ENCODE data around the gene KCND2. TPM values are rescaled to one million over a fixed set of nuclear protein-coding genes. Genes with fewer than 3 reads are reported as not detected.
"Not testable (repeated sequence)": the region's sequence is repeated elsewhere in the genome, so short reads cannot be mapped to it uniquely, and the experiment has no call there.

The KCND2 gene
- total RNA-seq, 1 donor from 2014 or later, result 0.13 TPM

DNA sequence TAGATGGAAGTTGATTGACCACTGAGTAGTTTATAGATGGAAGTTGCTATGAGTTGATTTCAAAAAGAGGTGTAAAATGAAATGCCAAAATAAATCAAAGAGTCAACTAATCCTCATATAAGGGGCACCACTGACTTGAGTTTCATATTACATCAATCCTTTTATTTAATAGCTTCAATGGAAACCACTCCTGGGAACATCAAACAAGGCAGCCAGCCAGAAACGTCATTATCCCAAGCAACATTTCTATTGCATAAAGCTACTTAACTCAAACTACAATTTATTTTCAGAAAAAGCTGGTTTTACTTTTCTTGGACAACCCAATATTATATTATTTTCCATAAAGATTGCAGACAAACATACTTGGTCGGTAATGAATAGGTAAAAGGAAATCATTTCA is 422.9 kb downstream of the KCND2 start:
- DNase-seq (ENCODE audit: low read depth in 2 of 2), result no peak

DNA sequence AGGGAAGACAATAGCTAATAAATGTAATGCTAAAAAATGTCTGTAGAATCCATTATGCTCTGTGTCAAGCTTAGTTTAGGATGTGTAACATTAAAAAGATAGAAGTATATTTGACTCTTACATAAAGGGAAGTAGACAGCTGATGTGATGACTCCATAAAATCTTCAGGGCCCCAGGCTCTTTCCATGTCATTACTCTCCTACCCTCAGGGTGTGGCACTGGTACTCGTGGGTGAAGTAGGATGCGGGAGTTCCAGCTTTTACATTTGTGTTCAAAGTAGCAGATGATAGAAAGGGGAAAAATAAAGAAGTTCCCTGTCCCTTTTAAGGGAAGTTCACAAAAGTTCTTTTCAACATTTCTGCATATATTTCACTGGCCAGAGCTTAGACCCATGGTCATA is 427.8 kb downstream of the KCND2 start:
- no peak for DNase-seq (ENCODE audit: low read depth in 2 of 2)

DNA sequence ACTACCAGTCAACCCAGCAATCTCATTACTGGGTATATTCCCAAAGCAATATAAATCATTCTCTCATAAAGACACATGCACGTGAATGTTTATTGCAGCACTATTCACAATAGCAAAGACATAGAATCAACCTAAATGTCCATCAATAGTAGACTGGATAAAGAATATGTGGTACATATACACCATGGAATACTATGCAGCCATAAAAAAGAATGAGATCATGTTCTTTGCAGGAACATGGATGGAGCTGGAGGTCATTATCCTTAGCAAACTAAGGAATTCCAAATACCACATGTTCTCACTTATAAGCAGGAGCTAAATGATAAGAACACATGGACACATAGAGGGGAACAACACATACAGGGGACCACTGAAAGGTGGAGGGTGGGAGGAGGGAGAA is 429.4 kb downstream of the KCND2 start:
- not testable (repeated sequence) for DNase-seq (ENCODE audit: low read depth in 2 of 2)

DNA sequence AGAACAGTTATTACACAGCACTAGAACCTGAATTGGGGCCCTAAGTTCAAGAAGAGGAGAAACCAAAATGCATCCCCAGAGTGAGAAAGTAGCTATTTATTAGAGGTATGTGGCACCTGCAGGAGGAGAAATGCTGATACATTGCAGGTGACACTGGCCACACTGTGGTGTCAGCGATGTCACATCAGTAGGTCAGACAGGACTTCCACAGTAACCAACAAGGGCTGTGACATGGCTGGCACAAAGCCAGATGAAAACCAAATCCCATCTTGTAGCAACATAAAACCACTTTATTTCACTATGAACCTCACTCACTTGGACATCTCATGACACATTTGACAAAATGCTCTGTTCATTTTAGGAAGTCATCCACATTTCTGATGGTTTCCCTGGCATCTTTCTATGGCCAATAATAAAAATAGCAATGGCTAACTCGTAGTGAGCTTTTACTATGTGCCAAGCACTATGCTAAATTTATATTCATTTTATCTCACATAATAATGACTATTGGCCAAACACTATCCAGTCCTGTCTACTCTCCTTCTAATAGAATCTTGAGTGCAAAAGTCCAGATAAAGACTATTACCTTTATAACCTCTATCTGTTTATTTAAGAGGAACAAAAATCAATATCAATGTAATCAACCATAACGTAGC is 430.7 kb downstream of the KCND2 start:
- DNase-seq (ENCODE audit: low read depth in 2 of 2), result no peak

DNA sequence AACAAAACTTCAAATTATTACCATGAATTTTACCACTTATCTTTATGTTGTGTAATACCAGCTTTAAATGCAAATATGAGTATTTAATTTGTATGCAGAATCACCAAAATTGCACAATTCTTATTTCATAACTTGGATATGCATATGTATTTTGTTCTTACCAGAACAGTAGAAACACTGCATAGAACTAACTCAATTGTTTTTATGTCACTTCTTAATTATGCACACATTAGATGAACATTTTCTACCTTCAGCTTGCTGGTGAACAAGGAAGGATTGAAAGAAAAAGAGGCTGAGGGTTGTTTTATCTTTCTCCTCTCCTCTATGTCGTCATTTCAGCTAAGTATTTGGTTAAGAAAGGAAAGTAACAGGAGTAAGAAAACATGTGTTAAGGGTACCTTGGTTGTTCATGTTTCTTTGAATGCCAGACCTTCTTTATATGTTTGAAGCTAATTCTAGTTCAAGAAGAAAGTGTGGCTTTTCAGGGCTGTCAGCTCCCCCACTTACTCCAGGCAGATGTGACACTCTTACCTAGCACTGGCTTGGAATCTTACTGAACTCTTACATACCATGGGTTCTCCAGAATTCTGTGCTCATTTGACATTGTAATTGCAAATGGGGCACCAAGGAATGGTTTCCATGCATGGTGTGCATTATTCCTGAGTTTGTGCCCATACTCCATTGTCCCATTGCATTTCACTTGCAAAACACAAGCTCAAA is 436.4 kb downstream of the KCND2 start:
- no peak for DNase-seq (ENCODE audit: low read depth in 2 of 2)

DNA sequence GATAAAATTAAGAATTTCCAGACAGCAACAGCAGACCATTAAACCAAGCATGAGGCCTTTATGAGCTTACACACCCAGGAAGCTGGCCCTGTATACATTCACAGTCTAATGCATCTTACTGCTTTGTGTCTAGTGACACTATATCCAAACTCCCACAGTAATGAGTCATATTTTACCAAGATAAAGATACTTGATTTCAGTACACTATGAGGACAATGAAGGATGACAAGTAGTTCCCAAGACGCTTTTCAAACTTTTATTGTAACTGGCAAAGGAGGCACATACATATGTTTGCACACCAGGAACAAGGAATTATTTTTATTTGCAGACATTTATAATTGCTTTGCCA is 437.0 kb downstream of the KCND2 start:
- DNase-seq (ENCODE audit: low read depth in 2 of 2), result no peak

DNA sequence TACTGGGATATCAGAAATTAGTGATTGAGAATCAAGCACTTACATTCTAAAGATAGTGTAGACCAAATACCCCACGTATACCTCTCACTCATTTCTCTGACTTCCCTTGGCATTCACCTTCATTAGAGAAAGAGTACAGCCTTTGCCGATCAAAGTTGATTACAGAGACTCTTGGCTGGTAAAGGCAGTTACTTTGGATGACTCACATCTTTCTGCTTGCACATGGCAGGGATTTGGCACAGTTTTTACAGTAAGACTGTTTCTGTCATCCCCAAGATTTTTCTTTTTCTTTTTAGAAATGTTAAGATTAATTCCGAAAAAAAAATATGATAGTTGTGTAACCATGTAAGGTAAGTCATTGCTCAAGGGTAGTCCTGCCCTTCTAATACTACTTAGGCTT is 442.0 kb downstream of the KCND2 start:
- DNase-seq (ENCODE audit: low read depth in 2 of 2), result no peak

DNA sequence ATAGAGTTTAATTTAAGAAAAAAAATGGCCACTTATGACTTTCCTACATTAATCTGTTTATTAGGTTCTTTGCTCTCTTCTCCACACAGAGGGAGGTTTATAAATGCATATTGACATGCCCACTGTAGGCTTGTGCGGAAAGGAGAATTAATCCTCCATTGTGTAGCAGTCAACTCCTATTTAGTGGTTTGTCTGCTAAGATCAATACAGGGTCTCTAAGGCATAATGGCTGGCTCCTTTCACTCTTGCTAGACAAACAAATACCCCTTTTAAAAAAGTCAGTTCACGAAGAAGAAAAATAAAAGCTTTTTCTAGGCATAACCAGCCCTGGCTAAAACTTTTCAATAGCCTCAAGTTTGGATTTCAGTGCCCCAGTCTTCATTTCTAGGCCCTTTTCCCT is 443.3 kb downstream of the KCND2 start:
- DNase-seq (ENCODE audit: low read depth in 2 of 2), result no peak

DNA sequence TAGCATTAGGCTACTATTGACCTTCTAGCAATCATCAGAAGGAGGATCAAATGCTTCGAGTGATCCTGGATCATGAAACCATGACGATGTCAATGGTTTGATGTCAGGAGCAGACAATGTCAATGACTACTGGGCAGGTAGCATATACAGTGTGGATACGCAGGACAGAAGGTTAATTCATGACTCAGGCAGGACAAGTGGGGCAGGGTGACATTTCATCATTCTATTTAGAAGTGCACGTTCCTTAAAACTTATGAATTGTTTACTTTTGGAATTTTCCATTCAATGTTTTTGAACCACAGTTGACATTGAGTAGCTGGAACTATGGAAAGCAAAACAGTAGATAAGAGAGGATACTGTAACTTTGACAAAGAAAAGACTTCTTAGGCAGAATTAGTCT is 444.2 kb downstream of the KCND2 start:
- no peak for DNase-seq (ENCODE audit: low read depth in 2 of 2)

DNA sequence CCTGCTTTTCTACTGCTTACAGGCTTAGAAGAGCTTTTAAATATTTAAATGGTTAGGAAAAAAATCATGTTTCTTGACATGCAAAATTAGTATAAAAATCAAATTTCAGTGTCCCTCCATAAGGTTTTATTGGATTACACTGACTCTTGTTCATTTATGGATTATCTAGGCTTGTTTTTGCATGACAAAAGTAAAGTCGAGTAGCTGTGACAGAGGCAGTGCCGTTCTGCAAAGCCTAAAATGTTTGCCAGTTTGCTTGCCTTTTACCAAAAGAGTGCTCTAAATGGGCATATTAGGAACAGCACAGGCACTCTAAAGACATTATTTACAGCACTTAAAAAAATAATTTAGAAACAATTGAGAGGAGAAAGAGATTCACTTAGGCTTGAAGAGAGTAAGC is 445.4 kb downstream of the KCND2 start:
- DNase-seq (ENCODE audit: low read depth in 2 of 2), result no peak

DNA sequence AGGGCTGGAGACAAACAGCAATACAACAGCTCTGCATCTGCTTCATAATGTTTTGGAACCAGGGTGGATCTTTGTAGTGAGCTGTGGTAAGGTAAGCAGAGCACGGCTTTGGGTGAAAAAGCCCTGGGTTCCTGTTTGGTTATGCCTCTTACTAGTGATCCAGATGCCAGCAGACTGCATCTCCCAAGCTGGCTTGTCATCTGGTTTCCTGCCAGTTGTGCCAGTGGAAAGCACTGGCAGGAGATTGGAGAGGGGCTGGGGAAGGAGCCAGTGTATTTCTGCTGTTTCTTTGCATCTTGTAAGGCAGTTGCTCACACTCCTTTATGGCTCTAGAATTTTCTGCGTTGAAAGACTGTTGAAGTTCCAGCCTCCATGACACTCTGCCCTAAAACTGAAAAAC is 447.3 kb downstream of the KCND2 start:
- DNase-seq (ENCODE audit: low read depth in 2 of 2), result no peak

DNA sequence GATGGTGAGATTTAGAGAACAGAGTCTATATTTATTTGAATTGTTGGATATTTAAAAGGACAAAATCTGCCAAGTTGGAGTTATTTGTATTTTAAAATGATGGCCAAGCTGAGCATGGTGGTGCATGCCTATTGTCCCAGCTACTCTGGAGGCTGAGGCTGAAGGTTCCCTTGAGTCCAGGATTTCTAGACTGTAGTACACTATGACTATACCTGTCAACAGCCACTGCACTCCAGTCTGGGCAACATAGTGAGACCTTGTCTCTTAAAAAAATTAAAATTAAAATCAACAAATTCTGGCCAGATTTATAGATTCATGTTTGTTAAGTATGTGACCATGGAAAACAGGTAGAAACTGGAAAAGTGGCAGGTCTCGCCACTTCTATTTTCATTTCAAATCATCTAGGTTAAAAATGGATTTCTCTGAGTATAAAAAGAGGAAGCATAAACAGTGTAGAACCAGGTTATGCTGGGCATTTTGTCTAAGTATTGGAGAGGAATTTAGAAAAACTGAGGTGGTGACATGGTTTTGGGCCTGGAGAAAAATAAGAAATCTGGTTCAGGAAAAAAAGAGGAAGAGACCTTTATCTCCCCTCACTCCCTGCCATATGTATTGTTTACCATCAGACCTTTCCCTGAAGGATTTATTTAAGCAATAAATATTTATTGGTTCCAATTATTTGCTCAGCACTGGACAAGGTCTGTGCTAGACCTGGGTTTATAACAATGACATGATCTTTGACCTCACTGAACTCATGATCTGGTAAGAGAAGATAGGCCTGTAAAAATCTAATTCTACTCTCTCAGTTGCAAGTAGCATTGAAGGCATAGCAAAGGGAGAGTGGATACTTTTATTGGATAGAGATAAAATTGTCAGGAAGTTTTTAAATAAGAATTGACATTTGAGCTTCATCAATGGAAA is 450.8 kb downstream of the KCND2 start:
- no peak for DNase-seq (ENCODE audit: low read depth in 2 of 2)

DNA sequence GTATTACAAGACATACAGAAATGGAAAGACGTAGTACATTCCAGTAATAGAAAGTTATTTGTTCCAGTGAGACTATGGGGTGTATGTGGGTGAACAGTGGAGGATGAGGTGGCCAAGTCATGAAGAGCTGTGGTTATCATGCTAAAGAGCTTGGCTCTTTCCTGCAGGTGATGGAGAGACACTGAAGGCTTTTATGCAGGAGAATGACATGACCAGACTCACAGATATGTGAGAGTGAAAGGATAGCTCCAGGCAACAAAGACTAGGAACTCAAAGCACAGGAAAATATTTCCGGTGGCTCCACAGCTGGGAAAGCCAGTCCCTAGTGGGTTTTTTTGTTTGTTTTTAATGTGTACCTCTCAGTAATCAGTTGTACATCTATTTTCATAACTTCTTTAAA is 451.5 kb downstream of the KCND2 start:
- DNase-seq (ENCODE audit: low read depth in 2 of 2), result no peak

DNA sequence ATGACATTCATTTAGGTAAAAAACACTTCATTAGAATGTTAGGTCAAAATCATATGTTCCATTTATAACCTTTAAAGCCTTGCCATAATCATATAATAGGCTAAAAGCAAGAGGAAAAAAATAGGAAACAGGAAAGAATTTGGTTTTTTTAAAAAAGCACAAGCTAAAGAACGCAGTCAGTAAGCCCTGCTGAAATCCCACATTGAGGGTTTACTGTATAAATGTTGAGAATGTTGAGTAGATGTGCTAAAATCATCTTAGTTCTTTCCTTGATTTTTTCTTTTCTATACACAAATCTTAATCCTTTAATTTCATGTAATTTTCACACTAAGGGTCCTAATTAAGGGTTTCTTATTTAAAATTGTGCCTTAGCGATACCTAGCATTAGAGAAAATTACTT is 452.0 kb downstream of the KCND2 start:
- DNase-seq (ENCODE audit: low read depth in 2 of 2), result no peak

DNA sequence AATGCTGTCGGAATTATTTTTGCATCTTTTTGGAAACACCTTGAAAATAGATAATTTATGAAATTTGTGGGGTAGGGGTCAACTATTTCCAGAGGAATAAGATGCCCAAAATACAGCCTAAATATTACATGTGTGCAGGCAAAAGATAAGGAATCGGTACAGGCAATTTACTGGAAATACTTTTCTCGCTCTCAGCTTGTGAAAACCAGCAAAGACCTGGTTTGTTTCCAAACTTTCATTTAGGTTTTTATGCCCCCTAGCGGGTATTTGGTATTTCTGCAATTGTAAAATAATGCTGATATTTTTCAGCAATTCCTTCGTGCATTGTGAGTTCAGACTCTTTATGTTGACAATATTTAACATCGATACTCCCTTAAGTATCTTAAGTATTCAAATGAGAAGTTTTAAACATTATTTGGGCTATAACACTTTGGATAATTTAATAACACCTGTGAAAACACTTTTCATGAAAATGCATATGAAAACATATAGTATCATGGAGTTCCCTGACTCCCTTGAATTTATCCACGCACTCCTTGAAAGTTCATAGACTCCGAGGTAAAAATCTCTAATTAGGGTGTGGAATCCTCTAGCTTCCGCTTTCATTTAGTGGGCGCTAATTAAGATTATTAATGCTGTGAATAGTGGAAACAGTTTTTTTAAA is 452.5 kb downstream of the KCND2 start:
- DNase-seq (ENCODE audit: low read depth in 2 of 2), result peak; percentile 16 to 32

DNA sequence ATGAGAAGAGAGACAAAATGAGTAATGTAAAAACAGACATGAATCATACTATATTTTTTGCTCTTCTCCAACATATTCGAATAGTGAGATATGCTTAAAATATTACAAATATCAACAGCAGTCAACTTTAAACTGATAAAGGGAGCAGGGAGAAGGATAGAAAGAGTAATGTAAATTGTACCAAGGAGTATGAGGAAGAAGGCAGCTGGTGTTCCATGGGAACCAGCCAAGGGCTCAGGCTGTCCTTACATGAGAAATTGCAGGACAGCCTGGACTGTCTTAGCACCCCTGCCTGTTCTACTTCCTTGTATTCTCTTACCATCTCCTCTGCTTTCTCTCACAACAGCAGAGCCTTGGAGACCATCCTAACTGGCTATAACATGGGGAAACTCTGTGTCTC is 456.3 kb downstream of the KCND2 start:
- no peak for DNase-seq (ENCODE audit: low read depth in 2 of 2)

DNA sequence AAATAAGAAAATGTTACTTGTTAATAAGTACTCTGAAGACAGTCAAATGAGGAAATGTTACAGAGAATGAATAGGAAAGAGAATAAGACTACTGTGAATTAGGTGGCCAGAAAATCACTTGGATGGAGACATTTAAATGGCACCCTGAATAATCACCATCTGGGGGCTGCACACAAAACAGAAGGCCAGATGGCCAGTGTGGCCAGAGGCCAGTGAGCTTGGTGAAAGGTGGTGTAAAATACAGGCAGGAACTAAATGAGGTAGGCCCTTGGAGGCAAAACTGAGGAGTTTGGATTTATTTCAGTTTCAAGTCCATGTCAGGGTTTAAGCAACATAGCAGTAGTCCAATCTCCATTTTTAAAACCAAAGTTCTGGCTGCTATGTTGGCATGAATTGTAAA is 458.3 kb downstream of the KCND2 start:
- no peak for DNase-seq (ENCODE audit: low read depth in 2 of 2)

DNA sequence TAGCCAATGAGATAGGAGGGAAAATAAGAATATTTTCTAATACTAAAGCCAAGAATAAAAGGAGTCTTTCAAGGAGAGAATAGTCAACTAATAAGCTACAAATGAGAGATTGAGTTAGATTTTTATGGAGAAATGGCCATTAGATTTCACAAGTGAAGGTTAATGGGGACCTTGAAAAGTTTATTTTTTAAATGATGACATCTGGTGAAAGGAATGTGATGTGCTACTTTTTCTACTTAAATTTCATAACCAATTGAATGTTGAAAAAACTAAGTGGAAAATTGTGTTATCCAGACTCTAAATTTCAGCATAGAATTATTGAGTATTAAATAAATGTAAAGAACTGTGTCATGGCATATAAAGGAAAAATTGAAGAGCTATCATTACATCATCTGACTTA is 459.3 kb downstream of the KCND2 start:
- no peak for DNase-seq (ENCODE audit: low read depth in 2 of 2)

DNA sequence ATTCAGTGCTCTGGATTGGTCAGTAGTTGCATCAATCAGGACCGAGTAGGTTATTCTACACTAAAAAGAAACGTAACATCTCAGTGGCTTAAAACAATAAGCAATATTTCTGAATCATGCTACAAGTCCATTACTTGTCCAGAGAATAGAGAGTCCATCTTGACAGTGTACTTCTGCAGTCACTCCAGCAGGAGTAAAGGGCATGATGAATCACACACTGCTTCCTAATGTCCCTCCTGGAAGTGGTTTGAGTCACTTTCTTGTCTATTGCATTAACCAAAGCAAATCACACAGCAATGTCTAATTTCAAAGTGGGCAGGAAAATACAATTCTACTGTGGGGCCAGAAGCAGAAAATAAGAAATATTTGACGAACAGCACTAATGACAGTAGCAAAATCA is 460.2 kb downstream of the KCND2 start:
- peak in 1 of 2 donors; percentile 2 for DNase-seq (ENCODE audit: low read depth in 2 of 2)

DNA sequence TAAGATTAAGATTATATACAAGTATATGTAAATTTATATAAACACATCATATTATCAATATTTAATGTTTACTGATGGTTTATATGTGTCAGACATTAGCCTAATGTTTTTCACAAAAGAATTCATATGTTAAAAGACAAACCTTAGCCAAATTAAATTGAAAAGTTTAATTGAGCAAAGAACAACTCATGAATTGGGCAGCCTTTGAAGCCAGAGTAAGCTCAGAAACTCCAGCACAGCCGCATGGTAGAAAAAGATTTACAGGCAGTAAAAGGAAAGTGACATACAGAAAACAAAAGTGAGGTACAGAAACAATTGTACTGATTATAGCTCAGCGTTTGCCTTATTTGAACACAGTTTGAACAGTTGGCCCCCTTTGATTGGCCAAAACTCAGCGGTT is 460.9 kb downstream of the KCND2 start:
- no peak for DNase-seq (ENCODE audit: low read depth in 2 of 2)

DNA sequence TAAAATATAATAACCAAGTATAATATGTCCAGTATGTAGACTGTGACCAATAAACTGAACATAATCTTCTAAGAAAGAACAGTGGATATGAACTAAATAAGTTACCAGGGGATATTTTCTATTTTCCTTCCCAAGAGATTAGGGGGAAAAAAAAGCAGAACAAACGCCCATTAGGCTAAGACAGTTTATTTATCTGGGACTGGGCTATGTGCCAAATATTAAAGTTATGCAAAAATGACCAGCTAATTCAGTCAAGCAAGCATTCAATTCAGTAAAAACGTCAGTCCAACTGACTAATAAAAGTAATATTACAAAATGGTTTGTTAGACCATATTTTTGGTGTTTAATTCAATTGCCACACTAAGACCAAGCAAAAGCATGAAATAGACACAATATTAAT is 462.8 kb downstream of the KCND2 start:
- DNase-seq (ENCODE audit: low read depth in 2 of 2), result no peak

DNA sequence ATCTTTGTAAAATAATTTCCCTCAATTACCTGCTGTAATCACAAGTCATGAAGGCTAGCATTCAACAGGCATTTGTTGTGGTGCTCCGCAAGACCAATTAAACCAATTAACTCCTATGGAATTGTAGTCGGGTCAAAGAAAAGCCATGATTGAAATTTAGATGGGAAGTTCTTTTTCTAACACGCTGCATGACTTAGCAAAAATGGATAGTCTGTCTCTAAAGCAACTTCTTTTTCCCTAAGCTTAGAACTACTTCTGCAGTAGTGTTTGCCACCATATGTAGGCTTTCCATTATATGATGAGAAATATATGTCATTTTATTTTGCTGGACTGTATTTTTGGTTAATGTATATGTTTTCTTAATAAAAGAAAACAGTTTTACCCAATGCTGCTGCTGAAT is 465.8 kb downstream of the KCND2 start:
- DNase-seq (ENCODE audit: low read depth in 2 of 2), result no peak

All from dermis microvascular lymphatic vessel endothelial cell (primary cell).